ENCODE results near the gene PARD3.

Gene PARD3

GRCh38 chr10:34249634-34250033 is 565.5 kb downstream of the PARD3 start:
- DNase-seq (ENCODE audit: low spot score), result no peak

GRCh38 chr10:34247560-34247959 is 567.5 kb downstream of the PARD3 start:
- DNase-seq (ENCODE audit: low spot score), result no peak

GRCh38 chr10:34244756-34245484 is 570.2 kb downstream of the PARD3 start:
- no peak for DNase-seq (ENCODE audit: low spot score)

GRCh38 chr10:34241226-34242000 is 573.7 kb downstream of the PARD3 start:
- no peak for DNase-seq (ENCODE audit: low spot score)

GRCh38 chr10:34240039-34240438 is 575.1 kb downstream of the PARD3 start:
- DNase-seq (ENCODE audit: low spot score), result no peak

- no peak for DNase-seq (ENCODE audit: low spot score)
Measured at GRCh38 chr10:34237898-34238455, 577.1 kb downstream of the PARD3 start.

- no peak for DNase-seq (ENCODE audit: low spot score)
Measured at GRCh38 chr10:34236931-34237330, 578.2 kb downstream of the PARD3 start.

- no peak for DNase-seq (ENCODE audit: low spot score)
Measured at GRCh38 chr10:34235164-34235832, 579.8 kb downstream of the PARD3 start.

GRCh38 chr10:34232481-34232880 is 582.6 kb downstream of the PARD3 start:
- no peak for DNase-seq (ENCODE audit: low spot score)

GRCh38 chr10:34231441-34232180 is 583.5 kb downstream of the PARD3 start:
- no peak for DNase-seq (ENCODE audit: low spot score)

GRCh38 chr10:34229917-34230316 is 585.2 kb downstream of the PARD3 start:
- DNase-seq (ENCODE audit: low spot score), result no peak

- DNase-seq (ENCODE audit: low spot score), result no peak
Measured at GRCh38 chr10:34228066-34228465, 587.0 kb downstream of the PARD3 start.

GRCh38 chr10:34224639-34225038 is 590.5 kb downstream of the PARD3 start:
- DNase-seq (ENCODE audit: low spot score), result no peak

- no peak for DNase-seq (ENCODE audit: low spot score)
Measured at GRCh38 chr10:34223658-34224057, 591.4 kb downstream of the PARD3 start.

- no peak for DNase-seq (ENCODE audit: low spot score)
Measured at GRCh38 chr10:34222359-34222758, 592.7 kb downstream of the PARD3 start.

- DNase-seq (ENCODE audit: low spot score), result no peak
Measured at GRCh38 chr10:34219753-34220548, 595.1 kb downstream of the PARD3 start.

GRCh38 chr10:34217524-34217923 is 597.6 kb downstream of the PARD3 start:
- DNase-seq (ENCODE audit: low spot score), result no peak

GRCh38 chr10:34216348-34216945 is 598.6 kb downstream of the PARD3 start:
- DNase-seq (ENCODE audit: low spot score), result no peak

GRCh38 chr10:34213805-34214197 is 601.3 kb downstream of the PARD3 start:
- no peak for DNase-seq (ENCODE audit: low spot score)

GRCh38 chr10:34213193-34213804 is 601.8 kb downstream of the PARD3 start:
- no peak for DNase-seq (ENCODE audit: low spot score)
